Uterus (tissue), 2 donors: Measurements from ENCODE around the gene SNX13.

ENCODE experiments used
- POLR2A ChIP-seq, 2 donors: fragments of 450-650 bp; IDR thresholded peaks; one replicate each; pipeline ENCODE4 v1.6.1; 2016; ENCODE audit warnings: antibody characterized with exemption in 2 of 2, mild to moderate bottlenecking in 1 of 2, moderate library complexity in 1 of 2
- TF ChIP-seq, protein P1 (sequence below), 4 experiments: fragments of 200-600 bp in 2 of 4; fragments of 450-650 bp in 2 of 4; sonication (generic) in 2 of 4; IDR thresholded peaks; one replicate each; pipeline ENCODE4 v1.5.1; 2016 to 2019; ENCODE audit warnings: antibody characterized with exemption in 4 of 4, mild to moderate bottlenecking in 2 of 4, moderate library complexity in 1 of 4

DNA sequence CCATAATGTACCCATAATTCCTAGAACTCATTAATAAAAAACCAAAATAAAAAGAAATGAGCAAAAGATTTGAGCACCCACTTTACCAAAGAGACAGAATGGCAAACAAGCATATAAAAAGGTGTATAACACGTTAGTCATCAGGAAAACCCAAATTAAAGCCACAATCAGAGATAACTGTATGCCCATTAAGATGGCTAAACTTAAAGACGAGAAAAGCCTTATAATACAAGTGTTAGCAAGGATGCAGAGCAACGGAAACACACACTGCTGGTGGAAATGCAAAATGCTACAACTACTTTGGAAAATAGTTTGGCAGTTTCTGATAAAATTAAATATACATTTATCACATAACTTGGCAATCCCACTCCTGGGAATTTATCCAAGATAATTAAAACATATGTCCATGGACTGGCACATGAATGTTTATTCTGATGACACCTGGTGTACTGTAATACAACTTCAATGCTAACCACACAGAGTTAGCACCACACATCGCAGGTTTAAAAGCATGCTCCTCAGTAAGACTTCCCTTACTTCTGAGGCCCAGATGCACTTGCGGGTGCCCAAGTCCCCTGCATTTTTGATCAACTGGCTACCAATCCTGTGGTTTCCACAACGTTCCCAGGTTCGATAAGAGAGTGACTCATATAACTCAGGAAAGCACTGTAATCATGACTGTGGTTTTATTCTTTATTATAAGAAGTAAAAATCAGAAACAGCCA, 158.6 kb downstream of the SNX13 start:
- TF ChIP-seq, protein P1, sequence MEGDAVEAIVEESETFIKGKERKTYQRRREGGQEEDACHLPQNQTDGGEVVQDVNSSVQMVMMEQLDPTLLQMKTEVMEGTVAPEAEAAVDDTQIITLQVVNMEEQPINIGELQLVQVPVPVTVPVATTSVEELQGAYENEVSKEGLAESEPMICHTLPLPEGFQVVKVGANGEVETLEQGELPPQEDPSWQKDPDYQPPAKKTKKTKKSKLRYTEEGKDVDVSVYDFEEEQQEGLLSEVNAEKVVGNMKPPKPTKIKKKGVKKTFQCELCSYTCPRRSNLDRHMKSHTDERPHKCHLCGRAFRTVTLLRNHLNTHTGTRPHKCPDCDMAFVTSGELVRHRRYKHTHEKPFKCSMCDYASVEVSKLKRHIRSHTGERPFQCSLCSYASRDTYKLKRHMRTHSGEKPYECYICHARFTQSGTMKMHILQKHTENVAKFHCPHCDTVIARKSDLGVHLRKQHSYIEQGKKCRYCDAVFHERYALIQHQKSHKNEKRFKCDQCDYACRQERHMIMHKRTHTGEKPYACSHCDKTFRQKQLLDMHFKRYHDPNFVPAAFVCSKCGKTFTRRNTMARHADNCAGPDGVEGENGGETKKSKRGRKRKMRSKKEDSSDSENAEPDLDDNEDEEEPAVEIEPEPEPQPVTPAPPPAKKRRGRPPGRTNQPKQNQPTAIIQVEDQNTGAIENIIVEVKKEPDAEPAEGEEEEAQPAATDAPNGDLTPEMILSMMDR (IDR thresholded peaks at IDR 0.05) = no peak
- no peak for TF ChIP-seq POLR2A (IDR thresholded peaks at IDR 0.05)
